Forelimb muscle (tissue), 1 donor: ENCODE results near the gene IL17C. TPM values are rescaled to one million over a fixed set of nuclear protein-coding genes. Genes with fewer than 3 reads are reported as not detected.

Experiments used
- DNase-seq: peaks from one replicate; pipeline ENCODE4 v3.0.0-alpha.2; 2013; ENCODE audit warnings: low read depth
- polyA plus RNA-seq: library from polyadenylated mRNA; unstranded; fragments of 120-200 nt; gene quantifications from one replicate; pipeline ENCODE4 v1.2.1, GENCODE V29; 2013; ENCODE audit not compliant: insufficient read length

IL17C gene
- polyA plus RNA-seq, 1 donor: not detected

DNA sequence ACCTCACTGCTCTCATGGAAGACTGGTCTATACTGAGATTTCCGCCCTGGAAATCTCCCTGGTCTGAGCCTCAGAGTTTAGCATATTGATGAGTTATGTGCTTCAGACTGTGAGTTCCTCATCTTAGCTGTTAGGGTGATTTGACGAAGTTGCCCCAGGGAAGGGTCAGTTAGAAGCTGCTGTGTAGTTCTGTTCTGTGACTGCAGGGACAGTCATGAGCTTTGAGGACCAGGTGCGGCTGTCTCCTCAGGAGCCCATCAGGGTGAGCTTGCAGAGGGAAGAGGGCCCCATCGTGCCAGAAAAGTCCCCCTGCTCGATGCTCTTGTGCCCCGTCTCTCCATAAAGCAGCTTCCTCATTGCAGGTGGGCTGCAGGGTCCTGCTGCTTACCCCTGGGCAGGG lies 28.3 kb upstream of the IL17C start:
- no peak for DNase-seq

DNA sequence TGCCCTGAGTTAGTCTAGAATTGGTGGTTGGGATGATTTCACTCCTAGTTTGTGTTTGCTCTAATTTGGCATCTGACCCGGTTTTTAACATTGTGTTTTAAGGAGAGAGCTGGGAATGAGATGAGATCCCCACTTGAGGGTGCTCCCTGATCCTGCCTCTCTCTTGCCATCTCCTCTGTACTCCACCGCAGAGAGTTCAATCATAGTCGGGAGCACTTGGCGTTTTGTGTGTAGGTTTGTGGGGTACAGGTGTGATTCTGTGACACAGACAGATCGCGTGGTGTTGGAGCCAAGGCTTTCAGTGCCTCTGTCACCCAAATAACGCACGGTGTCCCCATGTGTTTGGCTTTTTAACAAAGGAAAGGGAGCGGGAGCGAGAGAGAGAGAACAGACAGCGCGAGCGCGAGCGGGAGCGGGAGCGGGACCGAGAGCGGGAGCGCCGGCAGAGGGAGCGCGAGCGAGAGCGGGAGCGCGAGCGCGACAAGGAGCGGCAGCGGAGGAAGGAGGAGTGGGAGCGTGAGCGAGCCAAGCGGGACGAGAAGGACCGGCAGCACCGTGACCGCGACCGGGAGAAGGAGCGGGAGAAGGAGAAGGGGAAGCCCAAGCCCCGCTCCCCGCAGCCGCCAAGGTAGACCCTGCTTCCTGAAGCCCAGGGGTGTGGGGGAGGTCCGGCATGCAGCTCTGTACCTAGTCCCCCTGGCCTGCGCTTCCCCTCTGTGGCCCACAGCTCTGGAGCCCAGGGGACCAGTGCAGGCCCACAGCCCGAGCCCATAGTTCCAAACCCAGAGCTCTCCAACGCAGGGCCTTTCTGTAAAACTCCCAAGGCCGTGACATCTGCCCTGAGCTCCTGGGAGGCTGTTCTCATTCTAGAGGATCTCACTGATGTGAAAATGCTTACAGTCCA lies 27.2 kb upstream of the IL17C start:
- no peak for DNase-seq

DNA sequence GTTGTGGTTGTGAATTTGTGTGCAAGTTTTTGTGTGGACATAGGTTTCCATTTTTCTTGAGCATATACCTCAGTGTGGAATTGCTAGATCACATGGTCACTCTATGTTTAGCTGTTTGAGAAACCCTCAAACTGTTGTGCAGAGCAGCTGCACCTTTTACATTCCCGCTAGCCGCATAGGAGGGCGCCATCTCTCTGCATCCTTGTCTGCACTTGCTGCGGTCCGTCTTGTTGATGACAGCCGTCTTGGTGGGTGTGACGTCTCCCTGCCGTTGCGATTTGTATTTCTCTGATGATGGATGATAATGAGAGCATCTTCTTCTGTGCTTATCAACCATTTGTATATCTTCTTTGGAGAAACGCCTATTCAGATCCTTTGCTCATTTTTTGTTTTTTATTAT lies 25.1 kb upstream of the IL17C start:
- no peak for DNase-seq

DNA sequence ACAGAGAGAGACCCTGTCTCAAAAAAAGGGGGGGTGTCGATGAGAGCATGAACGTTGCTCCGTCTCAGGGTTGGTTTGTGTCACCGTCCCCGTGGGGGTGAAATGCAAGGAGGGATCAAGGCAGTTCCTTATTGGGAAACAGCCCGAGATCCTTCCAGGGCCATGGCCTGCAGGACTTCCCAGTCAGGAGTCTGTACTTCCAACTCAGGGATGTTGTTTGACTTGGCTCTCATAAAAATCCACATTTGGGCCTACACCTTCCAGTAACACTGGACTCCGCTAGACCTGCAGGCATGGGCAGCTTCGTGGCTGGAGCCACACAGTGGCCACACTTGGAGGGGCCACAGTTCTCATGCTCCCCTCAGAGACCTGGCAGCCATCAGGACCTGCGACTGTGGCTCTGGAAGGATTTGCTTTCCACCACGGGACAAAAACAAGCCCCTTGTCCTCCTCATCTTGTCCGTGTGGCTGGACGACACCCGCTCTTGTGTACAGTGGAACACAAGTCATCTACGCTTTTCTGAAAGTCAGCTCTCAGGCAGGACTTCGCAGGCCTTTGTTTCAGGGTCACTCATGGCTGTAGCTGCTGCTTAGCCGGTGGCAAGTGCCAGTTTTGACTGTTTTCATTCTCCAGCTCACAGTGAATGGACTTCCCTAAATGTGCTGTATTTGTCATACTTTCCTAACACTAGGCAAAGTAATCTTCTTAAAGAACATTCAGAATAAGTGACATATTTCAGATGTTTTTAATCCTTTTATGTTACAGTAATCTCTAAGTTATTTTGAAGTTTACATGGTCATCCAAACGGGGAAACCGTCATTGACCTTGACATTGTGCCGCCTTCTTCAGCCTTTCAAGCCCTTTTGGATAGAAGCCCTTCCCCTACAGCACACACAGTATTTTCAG lies 24.2 kb upstream of the IL17C start:
- DNase-seq: no peak

DNA sequence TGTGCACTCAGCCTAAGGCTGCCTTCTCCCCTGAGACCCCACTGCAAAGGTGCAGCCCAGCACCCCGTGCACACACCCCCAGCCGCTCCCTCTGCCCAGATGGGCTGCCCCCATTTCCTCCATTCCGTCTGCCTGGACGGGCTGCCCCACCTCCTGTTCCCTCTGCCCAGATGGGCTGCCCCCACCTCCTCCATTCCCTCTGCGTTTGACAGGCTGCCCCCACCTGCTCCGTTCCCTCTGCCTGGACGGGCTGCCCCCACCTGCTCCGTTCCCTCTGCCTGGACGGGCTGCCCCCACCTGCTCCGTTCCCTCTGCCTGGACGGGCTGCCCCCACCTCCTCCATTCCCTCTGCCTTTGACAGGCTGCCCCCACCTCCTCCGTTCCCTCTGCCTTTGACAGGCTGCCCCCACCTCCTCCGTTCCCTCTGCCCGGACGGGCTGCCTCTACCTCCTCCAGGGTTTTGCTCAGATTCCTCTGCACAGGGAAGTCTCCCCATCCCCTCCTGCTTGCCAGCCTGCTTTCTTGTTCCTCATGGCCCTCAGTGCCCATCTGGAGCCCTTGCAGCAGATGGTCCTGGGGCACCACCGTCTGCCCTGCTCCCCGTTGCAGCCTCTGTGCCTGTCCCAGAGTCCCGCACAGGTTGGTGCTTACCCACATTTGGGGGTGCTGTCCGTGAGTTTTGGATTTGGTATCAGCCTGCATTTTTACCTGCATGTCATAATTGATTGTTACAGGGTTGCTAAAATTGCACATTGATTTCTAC lies 23.4 kb upstream of the IL17C start:
- DNase-seq: no peak

DNA sequence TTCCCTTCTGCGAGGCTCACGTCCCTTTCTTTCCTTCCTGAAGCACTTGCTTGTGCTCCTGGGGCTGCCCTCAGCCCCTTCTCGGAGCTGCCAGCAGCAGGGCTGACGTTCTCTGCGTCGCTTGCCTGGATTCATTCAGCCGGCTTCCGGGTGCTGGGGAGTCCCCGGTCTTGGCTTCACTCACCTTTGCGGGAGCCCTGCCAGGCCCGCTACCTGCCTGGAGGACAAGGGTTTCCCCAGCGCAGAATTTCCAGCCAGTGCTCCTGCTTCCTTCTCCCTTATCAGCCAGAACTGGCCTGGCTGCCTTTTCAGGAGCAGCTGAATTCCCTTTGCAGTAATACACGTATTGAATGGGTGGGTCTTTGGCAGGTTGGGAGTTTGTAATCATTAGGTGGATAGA lies 22.1 kb upstream of the IL17C start:
- no peak for DNase-seq

DNA sequence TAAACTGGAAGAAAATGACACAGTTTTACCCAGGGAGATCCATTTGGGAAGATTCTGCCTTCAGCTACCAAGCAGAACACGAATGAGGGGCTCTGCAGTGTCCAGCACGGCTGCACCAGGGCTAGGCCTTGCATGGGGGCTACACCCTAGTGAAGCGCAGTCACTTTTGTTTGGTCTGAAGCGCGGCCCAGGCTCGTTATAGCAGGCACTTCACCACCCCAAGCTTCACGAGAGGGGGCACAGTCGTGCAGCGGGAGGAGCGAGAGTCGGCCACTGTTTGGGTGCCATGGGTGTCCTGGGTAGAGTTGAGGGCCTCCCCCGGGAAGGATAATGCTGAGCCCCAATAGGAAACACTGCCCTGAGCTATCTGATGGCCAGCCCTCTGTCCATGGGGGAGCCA lies 21.6 kb upstream of the IL17C start:
- no peak for DNase-seq

DNA sequence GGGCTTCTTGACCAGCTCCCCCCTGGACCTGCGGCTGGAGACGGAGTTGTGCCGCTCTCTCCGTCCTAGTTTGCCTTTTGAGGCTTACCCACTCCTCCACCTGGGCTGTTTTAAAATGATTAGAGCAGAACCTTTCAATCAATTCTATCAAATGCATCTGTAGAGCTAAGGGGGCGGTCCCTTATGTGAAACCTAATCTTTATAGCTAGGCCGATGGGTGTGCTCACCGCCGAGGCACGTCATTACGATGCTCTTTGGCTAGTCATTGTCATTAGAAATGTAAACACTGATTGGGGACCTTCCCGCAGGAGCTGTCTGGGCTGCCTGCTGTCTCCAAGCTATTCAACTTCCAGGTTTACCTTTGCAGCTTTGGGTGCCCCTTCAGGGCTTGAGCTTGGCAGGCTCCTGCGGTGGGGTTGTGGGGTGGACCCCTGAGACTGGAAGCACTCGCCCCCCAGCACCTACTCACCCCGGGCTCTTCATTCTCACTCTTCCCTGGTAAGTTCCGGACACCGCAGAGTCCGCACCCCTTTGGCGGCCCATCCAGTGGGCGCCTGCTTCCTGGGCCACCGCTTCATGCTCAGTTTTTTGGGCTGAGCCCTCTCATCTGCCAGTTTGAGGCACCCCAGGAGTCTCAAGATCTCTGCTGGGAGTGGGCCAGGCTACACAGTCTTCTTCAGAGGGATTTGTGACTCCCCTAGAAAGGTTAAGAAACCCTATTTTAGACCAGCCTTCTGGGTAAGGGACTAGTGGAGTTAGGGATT lies 20.9 kb upstream of the IL17C start:
- no peak for DNase-seq

DNA sequence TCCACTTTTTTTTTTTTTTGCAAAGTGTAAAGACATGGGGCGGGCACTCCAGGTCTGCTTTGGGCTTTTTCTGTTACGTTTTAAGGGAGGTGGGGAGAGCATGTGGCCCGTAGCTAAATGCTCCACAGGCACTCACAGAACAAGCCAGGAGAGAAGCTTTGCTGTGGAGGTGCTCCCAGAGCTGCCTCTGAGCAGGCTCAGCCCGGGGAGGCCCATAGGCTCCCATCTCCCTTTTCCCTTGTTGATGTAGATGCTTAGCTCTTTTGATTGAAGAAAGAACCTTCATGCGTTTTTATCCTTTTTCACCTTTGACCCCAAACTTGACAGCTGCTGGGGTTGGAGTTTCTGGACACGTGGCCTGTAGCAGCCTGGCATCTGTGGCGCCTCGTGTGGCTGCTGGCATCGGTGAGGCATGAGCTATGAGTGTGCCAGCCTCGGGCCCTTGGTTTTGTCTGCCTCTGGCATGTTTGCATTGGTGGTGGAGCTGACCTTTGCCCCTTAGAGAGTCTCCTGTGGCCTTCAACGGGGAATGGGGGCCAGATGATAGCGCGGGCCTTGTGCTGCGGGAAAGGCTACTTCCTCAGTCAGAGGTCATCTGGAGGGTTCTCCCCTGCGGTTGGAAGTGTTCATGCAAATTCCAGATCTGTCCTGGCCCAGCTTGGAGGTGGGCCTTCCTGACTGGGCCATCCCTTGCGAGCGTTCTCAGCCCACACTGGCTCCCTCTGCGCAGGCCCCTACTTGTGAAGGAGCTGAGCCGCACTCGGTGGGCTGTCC lies 20.0 kb upstream of the IL17C start:
- DNase-seq: no peak

DNA sequence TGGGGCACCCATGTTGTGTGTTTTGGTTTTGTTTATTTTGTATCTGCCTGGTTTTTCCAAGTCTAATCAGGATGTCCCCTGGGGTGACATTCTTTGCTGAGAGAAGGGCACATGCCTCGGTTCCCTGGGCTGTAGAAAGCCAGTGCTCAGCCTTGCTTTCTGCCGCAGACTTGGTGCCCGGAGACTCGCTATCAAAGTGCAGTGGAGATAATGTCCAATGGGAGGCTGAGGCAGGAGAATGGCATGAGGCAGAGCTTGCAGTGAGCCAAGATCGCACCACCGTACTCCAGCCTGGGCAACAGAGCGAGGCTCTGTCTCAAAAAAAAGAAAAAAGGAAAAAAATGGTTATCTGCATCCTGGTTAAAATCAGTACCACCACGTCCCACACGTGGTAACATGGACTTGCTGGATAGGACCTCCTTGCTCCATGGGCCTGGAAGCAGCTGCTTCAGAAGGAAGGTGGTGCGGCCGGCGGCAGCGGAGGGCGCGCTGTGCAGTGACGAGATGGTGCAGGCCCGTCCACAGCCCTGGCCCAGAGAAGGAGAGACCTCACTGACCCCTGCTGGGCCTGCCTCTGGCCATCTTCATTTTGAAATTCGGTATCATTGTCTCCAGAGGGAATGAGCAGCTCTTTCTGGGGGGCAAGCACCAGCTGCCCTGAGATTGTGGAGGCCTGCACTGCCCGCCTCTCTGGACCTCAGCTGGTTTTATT lies 19.3 kb upstream of the IL17C start:
- no peak for DNase-seq

DNA sequence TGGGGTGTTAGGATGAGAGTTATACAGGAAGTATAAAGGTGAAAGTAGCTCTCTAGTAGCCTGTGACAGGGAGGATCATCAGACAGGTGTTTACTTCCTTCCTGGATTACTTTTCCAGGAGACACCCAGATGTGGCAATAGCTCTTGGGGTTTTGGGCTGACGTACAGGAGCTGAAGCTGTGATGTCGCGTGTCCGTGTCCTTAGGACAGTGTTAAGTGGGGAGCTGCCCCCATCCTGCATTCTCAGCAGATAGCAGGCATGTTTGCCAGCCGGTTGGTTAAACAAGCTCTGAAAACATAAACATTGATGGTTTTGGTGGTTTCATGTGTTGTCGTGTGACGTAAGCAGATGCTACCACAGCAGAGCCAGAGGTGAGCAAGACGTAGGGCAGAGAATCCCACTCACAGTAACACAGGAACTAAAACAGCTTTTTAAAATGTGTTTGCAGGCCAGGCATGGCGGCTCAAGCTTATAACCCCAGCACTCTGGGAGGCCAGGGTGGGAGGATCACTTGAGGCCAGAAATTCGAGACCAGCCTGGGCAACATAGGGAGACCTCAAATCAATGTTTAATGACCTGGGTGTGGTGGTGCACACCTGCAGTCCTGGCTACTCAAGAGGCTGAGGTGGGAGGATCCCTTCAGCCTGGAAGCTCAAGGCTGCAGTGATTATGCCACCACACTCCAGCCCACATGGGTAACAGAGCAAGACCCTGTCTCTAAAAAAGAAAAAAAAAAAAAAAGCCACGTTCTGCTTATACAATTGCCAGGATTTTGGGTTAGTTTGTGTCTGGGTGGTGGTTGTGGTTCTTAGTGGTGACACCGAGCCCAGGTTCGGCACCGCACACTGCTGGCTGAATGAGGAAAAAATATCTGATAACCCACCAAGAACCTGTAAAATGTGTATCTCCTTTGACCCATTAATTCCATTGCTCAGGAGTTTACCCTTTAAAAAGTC lies 18.2 kb upstream of the IL17C start:
- DNase-seq: no peak

DNA sequence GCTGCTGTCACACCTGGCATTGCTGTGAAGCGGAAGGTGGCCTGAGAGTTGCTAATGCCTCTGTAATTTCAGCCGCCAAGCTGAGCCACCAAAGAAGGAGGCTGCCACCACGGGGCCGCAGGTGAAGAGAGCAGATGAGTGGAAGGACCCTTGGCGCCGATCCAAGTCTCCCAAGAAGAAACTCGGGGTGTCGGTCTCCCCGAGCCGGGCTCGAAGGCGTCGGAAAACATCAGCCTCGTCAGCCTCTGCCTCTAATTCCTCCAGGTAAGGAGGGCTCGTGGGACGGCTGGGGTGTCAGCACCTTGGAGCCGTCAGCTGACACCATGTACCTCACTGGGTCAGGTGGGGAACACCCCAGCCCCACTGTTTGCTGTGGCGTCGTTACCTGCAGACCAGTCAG lies 16.2 kb upstream of the IL17C start:
- no peak for DNase-seq

DNA sequence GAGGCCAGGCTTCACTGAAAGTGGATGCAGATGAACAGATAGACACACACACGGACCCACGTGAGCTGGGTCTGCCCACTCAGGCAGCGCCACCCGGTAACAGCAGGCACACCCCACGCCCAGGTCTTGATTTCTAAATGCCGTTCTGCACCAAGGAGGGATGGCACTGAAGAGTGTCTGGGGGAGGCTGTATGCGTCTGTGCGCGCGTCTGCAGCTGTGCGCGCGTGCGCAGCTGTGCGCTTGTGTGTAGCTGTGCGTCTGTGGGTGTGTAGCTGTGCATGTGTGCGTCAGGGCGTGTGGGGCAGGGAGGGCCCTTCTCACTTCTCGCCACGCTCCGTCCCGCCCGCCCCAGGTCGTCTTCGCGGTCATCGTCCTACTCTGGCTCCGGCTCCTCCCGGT lies 15.5 kb upstream of the IL17C start:
- DNase-seq: no peak

DNA sequence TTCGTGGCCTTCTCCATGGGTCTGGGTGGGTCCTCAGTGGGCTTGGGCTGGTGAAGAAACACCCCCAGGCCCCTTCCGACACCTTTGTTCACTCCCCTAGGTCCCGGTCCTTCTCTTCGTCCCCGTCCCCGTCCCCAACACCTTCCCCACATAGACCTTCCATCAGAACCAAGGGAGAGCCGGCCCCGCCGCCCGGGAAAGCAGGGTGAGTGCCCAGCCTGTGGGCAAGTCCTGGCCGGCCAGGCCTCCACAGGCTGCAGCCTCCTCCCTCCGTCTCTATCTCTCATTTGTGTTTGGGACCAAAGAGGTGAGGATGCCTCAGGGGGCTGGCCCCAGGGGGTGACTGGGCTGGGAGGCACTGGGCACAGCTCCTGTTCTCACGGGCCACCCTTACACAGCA lies 14.5 kb upstream of the IL17C start:
- no peak for DNase-seq

DNA sequence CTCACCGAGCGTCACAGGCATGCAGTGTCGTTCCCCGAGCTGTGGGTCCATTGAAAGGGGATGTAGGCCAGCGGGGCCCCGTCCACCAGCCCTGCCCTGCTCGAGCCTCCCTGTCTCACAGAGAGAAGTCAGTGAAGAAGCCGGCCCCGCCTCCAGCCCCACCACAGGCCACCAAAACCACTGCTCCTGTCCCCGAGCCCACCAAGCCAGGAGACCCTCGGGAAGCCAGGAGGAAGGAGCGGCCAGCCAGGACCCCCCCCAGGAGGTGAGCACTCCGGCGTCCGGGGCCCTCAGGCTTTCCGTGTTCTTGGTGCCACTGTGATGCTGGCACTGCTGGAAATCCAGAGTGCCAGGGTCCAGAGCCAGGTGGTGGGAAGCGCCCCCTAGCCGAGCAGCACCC lies 13.9 kb upstream of the IL17C start:
- DNase-seq: no peak

DNA sequence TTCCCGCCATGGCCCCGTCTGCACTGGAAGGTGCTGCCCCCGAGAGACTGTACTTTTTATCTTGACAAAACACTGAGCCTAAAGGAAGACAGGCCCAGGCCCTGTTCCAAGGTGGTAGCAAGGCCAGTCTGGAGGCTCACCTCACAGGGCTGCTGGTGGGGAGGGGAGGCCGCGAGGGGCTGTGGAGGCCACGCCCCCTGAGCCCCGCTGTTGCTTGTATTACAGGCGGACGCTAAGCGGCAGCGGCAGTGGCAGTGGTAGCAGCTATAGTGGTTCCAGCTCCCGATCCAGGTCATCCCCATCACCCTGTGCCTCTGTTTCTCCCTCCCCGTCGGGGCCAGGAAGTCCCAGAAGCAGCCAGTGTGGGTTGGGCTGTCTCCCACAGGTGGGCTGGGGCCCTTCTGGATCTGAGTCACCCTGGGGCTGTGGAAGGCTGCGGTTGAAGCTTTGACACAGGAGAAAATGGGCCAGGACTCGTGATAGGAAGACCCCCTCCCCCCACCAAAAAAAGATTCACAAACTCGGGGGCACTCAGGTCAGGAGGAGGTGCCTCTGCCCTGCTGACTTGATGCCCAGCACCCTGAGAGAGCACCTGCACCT lies 13.3 kb upstream of the IL17C start:
- no peak for DNase-seq

DNA sequence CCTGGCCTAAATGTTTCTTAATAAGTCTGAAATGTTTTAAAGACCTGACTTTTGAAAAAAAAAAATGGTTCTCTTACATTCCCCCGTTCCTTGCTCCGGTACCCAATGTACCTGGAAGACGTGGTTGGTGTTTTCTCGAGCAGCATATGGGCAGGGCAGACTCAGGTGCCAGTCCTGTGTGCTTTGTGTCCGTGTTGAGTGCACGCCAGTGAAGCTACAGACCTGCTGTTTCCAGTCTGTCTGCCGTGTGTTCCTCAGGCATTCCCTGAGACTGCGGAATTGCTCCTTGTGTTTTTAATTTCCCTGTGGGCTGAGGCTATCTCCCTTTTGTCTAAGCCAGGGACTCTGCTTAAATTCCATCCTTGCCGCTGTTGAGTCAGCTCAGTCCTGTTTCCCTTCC lies 11.7 kb upstream of the IL17C start:
- no peak for DNase-seq
